MM.1S (cell line): ENCODE results near the gene DLX5.

Source experiments
- CTCF ChIP-seq: fragments of 300-600 bp; sonication (generic); IDR thresholded peaks from 2 replicates; pipeline ENCODE4 v1.5.1; 2016; ENCODE audit warnings: antibody characterized with exemption, low read length, mixed read lengths
- EZH2 ChIP-seq: fragments of 300-600 bp; sonication (generic); optimal IDR thresholded peaks from 2 replicates; pipeline ENCODE3; 2017; ENCODE audit warnings: low read depth, mild to moderate bottlenecking, antibody characterized with exemption, low read length, mixed read lengths
- EZH2phosphoT487 ChIP-seq: fragments of 300-600 bp; sonication (generic); IDR thresholded peaks from 2 replicates; pipeline ENCODE4 v1.6.1; 2018; ENCODE audit warnings: antibody characterized with exemption, low read length

DNA sequence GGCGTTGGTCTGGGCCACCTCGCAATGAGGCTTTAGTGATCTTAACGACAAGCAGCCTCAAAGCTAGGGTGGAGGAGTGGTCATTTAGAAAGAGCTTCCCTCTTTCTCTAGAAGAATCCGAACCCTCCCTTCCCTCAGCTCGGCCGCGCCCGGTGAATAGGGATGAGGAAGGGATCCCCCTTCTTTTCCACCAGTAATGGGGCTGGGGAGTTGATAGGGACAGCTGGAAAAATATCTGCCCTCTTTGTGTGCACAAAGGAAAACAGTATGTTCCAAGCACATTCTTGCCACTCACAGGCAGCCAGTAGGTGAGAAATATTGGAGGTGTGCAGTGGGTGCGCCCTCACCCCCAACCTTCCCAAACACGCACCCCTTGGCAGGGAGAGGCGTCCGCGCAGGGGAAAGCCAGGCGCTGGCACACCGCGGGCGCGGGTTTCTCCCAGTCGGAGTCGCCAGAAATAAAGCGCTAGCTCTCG is 6.5 kb downstream of the DLX5 start:
- no peak for TF ChIP-seq CTCF
- TF ChIP-seq EZH2phosphoT487, result no peak
- TF ChIP-seq EZH2, result no peak
